NCI-H1105 treated with DMSO at 0.1 percent for 48 hours (cell line): Measurements from ENCODE around the gene FGF8.
"Not testable (repeated sequence)": the region's sequence is repeated elsewhere in the genome, so short reads cannot be mapped to it uniquely, and the experiment has no call there.

Source experiments
- DNase-seq: peaks from one replicate; lab custom pipeline; 2025; lab: John Stamatoyannopoulos, UW

FGF8 gene

DNA sequence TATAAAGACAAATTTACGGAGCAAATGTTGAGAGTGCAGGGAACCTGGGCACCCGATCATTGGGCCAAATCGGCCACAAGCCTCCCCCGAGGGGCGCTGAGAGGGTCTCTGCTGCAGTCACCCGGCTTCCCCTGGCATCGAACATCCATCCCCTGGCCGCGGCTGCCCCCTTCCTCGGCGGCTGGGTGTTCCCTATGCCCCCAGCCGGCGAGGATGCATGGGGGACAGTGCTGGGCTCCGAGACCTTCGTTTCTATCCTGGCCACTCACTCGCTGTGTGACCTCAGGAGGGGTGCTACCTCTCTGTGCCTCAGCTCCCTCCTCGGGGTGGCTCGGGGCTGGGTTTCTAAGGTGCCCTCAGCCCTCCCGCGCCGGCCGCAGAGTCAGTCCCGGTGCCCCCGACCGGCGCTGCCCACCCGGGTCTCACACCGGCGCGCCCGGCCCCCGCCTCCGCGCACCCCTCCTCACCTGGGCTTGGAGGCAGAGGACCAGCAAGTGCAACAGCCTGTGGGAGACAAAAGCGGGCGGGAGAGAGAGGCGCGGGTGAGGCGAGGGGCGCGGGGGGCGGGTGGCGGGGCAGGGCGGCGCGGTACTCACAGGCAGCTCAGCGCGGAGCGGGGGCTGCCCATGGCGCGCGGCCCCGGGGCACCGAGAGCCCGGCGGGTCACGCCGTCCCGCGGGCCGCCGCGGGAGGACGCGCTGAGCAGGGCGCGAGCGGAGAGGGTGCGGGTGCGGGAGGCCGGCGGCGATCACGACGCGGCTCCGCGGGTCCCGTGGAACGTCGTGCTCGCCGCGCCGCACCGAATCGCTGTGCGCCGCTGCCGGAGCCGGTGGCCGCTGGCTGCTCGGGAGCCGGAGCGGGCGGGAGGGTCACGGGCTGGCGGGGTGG is at the start of gene FGF8:
Gene FGF8 (minus strand): TSS at position 842 of the 888 bp plus-strand sequence. CDS start 214 bp downstream, at position 628.
- no peak for DNase-seq

DNA sequence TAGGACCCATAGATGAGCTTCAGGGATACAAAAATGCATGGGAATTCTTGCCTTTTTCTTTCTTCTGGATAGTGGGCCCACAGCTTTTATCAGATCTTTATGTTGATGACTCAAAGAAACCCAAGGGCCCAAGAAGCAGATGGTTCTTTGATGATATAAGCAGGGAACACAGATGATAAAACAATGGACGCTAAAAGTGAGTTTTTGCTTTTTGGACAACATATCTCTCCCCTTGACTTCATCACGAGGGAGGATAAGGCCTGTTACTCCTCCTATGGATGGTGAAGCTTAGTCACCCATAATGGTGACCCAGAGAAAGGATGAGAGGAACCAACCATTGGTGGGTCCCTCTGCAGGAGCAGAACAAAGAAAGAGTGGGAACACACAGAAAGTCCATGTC is 48.8 kb upstream of the FGF8 start:
- no peak for DNase-seq

- DNase-seq: no peak
Measured at GRCh38 chr10:101818872-101819633, 43.1 kb upstream of the FGF8 start.

GRCh38 chr10:101818119-101818871 is 42.4 kb upstream of the FGF8 start, which contains the start of gene OGA:
OGA (minus strand) TSS chr10:101818444; CDS start chr10:101818022, 422 bp downstream.
- DNase-seq: peak; percentile 95

DNA sequence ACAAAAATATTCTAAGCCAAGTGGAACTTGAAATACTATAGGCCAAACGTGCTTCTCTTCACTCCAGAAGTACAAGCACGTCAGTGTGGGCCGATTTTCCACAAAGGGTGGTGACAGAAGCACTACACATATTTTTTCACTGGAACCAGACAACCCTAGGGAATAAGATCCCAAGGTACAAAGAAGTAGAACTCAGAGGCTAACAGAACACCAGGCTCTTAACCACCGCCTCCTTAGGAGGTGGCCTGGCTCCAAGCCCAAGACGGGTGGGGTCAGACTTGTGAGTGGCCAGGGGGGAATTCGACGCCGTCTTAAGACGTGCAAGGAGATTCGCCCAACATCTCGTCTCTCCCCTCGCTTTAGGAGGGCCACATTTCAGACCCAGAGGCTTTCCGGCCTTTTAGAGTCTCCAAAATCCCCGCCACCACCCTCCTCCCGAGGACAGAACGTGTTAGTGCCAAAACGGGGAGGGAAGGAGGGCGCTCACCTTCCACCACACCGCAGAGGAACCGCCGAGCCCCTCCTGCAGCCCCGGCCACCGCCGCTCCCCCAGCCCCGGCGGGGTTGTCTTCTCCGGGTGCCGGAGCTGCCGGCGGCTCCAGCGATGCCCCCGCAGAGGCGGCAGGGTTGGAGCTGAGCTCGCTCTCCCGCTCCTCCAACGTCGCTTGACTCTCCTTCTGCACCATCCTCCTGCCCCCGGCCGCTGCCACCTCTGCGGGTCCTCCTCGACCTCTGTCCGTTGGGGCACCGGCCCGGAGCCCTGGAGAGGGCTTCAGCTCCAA is 41.6 kb upstream of the FGF8 start:
- DNase-seq: peak; percentile 4

DNA sequence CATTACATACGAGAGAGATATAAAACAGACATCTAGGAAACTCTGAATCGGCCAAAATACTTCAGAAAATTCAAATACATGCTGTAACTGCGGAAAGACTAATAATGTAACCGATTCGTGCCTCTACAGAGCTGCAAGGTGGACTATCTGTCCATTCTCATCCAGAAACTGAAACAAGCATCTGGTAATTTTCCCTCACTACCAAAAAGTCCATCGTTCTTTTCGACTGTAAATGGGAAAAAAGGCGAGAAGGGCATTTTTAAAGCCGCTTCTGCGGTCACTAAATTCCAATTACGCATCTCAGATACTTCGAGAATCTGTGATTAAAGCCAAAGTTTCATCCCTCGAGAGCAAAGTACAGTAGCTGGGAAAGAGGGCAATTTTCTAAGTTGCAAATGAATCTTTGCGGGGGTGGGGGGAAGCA is 41.0 kb upstream of the FGF8 start:
- no peak for DNase-seq

DNA sequence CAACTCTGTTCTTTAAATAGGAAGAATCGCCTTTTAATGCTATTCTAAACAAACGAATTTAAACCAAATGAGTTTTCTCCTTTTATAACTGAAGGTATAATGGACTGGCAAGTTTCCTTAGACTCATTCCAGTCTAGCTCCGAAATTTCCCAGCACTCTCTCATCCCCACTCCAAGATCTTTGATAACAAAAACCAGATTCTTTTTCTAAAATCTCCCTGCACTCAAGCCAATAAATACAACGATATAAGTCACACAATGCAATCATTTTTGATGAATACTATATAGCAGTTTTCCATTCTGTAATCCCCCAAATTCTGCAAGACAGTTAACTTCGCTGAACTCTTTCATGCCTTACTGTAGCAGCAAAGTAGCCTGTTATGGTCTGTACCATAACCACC is 40.5 kb upstream of the FGF8 start:
- DNase-seq: no peak

- no peak for DNase-seq
Measured at GRCh38 chr10:101814466-101815071, 38.7 kb upstream of the FGF8 start.

DNA sequence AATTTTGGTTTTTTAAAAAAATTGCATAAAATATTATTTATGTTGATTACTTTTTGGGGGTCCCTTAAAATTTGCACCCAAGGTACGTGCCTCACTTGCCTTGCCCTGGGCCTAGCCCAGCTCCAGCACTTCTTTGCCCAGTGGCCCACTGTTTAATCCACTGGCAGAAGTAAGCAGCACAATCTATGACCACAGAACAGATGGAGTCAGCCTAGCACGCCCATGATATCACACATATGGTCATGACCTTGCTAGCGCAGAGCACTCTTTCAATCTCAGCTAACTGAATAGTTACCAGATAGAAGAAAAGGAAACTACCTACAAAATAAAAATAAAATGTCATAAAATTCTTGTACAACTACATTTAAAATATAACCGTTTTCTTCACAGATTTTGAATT is 36.7 kb upstream of the FGF8 start:
- no peak for DNase-seq

DNA sequence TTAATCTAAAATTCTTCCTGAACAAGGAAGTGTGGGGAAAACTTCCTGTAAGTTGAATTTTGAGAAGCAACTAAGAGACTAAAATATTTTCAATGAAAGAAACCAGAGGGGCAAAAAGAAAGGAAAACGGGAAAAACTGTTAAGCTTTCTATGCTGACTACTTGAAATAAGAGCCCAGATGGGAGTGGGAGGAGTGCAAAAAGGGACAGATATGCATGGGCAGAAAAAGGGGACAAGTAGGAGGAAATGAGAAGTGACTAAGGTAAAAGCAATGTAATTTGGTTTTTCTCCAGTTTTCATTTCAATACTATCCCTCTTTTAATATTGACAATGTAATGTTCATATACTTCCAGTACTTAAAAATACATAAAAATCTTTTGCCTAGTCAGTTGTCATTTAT is 31.2 kb upstream of the FGF8 start:
- DNase-seq: no peak

- no peak for DNase-seq
Measured at GRCh38 chr10:101803511-101803910, 27.6 kb upstream of the FGF8 start.

- DNase-seq: no peak
Measured at GRCh38 chr10:101797403-101798059, 21.6 kb upstream of the FGF8 start.

DNA sequence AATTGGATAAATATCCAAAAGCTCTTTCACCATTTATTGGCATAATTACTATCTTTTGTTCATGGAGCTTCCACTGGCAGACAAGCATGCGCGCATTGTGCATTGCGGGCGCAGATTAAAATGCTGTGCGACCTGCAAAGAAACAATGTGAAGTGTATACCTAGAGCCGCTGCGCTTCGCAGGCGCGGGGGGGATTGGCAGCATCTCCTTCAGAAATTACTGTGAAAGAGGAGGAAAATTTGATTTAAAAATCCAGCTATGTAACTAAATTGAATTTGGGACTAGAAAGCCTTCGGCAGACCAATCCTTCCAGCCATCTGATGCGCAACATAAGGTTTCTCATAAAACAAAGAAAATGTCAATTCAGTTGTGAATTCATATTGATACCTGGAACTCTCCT is 17.6 kb upstream of the FGF8 start:
- no peak for DNase-seq

DNA sequence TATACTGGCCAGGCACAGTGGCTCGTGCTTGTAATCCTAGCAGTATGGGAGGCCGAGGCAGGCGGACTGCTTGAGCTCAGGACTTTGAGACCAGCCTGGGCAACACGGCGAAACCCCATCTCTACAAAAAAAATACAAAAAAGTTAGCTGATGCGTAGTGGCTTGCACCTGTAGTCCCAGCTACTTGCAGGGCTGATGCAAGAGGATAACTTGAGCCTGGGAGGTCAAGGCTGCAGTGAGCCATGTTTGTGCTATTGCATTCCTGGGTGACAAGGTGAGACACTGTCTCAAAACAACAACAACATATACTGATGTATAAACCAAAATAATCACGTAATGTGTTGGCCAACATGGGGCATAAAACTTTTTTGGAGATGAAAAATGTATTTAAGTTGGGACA is 13.8 kb upstream of the FGF8 start:
- DNase-seq: no peak

DNA sequence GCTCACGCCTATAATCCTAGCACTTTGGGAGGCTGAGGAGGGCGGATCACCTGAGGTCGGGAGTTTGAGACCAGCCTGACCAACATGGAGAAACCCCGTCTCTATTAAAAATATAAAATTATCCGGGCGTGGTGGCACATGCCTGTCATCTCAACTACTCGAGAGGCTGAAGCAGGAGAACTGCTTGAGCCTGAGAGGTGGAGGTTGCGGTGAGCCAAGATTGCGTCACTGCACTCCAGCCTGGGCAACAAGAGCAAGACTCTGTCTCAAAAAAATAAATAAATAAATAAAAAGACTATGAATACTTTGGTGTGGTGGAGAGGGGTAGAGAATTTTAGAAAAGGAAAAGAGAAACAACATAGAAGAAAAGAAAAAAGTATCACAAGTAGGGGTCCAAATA is 13.3 kb upstream of the FGF8 start:
- DNase-seq: not testable (repeated sequence)

DNA sequence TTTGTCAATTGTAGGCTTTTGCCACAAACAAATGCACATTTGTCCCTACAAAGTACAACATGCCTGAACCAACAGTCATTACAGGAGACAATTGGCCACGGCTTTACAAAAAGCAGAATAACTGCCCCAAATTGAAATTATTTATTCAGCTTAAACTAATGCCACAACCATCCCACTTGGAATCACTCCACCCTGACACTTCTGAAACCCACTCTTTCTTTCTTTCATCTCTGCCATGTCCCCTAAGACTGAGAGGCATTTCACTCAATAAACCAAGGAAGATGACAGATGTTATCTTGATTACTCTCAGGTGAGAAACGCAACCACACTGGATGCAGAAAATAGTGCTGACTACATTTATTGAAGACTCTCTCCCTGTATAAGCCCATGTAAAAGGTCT is 9.9 kb upstream of the FGF8 start:
- DNase-seq: no peak

DNA sequence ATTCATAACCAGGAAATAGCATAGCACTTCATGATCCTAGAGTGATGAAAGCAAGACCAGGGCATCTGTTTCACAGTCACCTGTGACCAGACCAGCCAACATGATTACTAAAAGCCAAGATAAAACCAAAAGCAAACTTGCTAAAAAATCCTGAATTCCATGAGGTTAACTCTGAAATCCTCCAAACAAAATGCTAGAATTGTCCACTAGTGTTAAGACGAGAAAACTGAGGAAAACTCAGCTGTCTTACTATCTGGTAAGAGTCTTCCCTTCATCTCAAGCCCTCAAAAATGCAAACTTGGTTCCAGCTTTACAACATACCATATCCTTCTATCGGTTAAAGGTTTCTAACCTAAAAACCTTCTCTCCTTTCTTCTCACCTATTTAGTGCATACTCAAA is 8.6 kb upstream of the FGF8 start:
- no peak for DNase-seq

- DNase-seq: no peak
Measured at GRCh38 chr10:101783736-101784118, 7.8 kb upstream of the FGF8 start.

GRCh38 chr10:101782811-101783735 is 7.2 kb upstream of the FGF8 start, which contains the start of gene NPM3:
NPM3 (minus strand) TSS chr10:101783446; CDS start chr10:101783390, 56 bp downstream.
- peak; percentile 66 for DNase-seq
